HepG2 (cell line): ENCODE results near the gene ACSS3. TPM values are rescaled to one million over a fixed set of nuclear protein-coding genes. Genes with fewer than 3 reads are reported as not detected.

Source experiments
- ARID4A ChIP-seq: sonication (generic); formaldehyde crosslinking; IDR thresholded peaks from 2 replicates; pipeline ENCODE4 v1.5.0; 2020; ENCODE audit warnings: mild to moderate bottlenecking, missing genetic modification reagents, borderline replicate concordance
- KIAA2018 ChIP-seq: sonication (generic); formaldehyde crosslinking; IDR thresholded peaks from 2 replicates; pipeline ENCODE4 v1.5.0; 2020; ENCODE audit warnings: mild to moderate bottlenecking, missing genetic modification reagents, borderline replicate concordance
- KLF12 ChIP-seq: sonication (generic); formaldehyde crosslinking; IDR thresholded peaks from 2 replicates; pipeline ENCODE4 v1.4.0; 2020; ENCODE audit warnings: missing genetic modification reagents, borderline replicate concordance
- SMARCE1 ChIP-seq: fragments of 450-650 bp; IDR thresholded peaks from 2 replicates; pipeline ENCODE4 v1.6.1; 2017; ENCODE audit warnings: borderline replicate concordance
- SOX5 ChIP-seq: IDR thresholded peaks from 2 replicates; pipeline ENCODE4 v1.6.1; 2016; ENCODE audit warnings: borderline replicate concordance
- ZFY ChIP-seq: sonication (generic); formaldehyde crosslinking; IDR thresholded peaks from 2 replicates; pipeline ENCODE4 v1.4.0; 2020; ENCODE audit warnings: missing genetic modification reagents
- ZNF232 ChIP-seq: sonication (generic); formaldehyde crosslinking; IDR thresholded peaks from 2 replicates; pipeline ENCODE4 v1.4.0; 2020; ENCODE audit warnings: missing genetic modification reagents, borderline replicate concordance
- ZNF572 ChIP-seq: sonication (generic); formaldehyde crosslinking; IDR thresholded peaks from 2 replicates; pipeline ENCODE4 v1.5.1; 2020; ENCODE audit warnings: mild to moderate bottlenecking, missing genetic modification reagents
- polyA plus RNA-seq, 8 experiments: library from polyadenylated mRNA; depleted of rRNA in 3 of 8; stranded (reverse) in 7 of 8; unstranded in 1 of 8; fragments of >200 nt; fragmentation: Illumina TruSeq in 4 of 8; extraction: Trizol in 4 of 8; gene quantifications; 2 replicates each; pipeline versions ENCODE4 v1.2.1 to v1.2.3, GENCODE V29; 2011 to 2016; ENCODE audit warnings: low read depth in 4 of 8, missing spikeins in 1 of 8, mixed read lengths in 1 of 8; ENCODE audit not compliant: insufficient read depth in 1 of 8
- total RNA-seq, 5 experiments: library from RNA; depleted of rRNA; stranded (reverse); fragments of >200 nt; fragmentation: Illumina TruSeq; extraction: Trizol; gene quantifications; 2 replicates each; pipeline ENCODE4 v1.2.3, GENCODE V29; 2016; ENCODE audit warnings: low read depth in 1 of 5

The ACSS3 gene
- total and polyA plus RNA-seq, 2 of the 13 experiments (the other 11 are each of a cell fraction or from before 2014, with no cell fraction given), result 79.5 to 86.3 TPM

GRCh38 chr12:81181691-81182090 lies 103.8 kb downstream of the ACSS3 start (continued):
- TF ChIP-seq ZNF572 (no peak), SOX5 (CRISPR knock-in tag) (no peak), KIAA2018 (CRISPR knock-in tag) (no peak), ARID4A (no peak), ZNF232 (no peak), KLF12 (CRISPR knock-in tag) (no peak), ZFY (no peak), SMARCE1 (no peak)
